Astrocyte of the spinal cord (primary cell): ENCODE measurements around the gene ACVR2B.
A peak's percentile ranks its signal among the peaks of the same experiment; 100 is the strongest.

Experiments
- DNase-seq: peaks from one replicate; pipeline ENCODE4 v3.0.0; 2011; ENCODE audit warnings: low read depth, low spot score
- H3K4me3 ChIP-seq: 2 replicates; pipeline ENCODE4 v1.5.1; 2011; ENCODE audit warnings: low read depth, mild to moderate bottlenecking, low read length, moderate library complexity
- in situ Hi-C: cut with HindIII; loops from 2 replicates; pipeline ENCODE4 v1.10.0; 2017; ENCODE audit warnings: low sequenced_read_pairs
- TF ChIP-seq, protein P1 (sequence below): IDR thresholded peaks from 2 replicates; pipeline ENCODE4 v1.5.1; 2012; ENCODE audit warnings: low read depth, mild to moderate bottlenecking, low read length, inconsistent platforms

The ACVR2B gene

DNA sequence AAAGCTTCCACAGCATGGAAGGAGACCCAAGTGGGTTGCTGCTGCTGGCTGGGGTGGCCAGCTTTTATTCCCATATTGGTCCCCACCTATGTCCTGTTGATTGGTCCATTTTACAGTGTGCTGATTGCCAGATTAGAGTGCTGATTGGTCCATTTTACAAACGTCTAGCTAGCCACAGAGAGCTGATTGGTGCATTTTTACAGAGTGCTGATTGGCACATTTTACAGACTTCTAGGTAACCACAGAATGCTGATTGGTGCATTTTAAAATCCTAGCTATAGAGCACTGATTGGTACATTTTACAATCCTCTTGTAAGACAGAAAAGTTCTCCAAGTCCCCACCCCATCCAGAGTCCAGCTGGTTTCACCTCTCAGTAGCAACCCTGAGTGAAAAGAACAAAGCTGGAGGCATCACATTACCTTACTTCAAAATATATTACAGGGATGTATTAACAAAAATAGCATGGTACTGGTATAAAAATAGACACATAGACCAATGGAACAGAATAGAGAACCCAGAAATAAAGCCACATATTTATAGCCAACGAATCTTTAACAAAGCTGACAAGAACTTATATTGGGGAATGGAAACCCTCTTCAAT lies 7.5 kb upstream of the ACVR2B start:
- in situ Hi-C loops = no loop called here
- TF ChIP-seq, protein P1, sequence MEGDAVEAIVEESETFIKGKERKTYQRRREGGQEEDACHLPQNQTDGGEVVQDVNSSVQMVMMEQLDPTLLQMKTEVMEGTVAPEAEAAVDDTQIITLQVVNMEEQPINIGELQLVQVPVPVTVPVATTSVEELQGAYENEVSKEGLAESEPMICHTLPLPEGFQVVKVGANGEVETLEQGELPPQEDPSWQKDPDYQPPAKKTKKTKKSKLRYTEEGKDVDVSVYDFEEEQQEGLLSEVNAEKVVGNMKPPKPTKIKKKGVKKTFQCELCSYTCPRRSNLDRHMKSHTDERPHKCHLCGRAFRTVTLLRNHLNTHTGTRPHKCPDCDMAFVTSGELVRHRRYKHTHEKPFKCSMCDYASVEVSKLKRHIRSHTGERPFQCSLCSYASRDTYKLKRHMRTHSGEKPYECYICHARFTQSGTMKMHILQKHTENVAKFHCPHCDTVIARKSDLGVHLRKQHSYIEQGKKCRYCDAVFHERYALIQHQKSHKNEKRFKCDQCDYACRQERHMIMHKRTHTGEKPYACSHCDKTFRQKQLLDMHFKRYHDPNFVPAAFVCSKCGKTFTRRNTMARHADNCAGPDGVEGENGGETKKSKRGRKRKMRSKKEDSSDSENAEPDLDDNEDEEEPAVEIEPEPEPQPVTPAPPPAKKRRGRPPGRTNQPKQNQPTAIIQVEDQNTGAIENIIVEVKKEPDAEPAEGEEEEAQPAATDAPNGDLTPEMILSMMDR = no peak

DNA sequence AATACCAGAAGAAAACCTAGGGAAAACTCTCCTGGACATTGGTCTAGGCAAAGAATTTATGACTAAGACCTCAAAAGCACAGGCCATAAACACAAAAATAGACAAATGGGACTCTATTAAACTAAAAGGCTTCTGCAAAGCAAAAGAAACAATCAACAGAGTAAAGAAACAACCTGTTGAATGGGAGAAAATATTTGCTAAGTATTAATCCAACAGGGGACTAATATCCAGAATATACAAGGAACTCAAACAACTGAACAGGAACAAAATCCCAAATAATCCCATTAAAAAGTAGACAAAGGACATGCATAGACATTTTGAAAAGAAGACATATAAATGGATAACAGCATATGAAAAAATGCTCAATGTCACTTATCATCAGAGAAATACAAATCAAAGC lies 6.9 kb upstream of the ACVR2B start:
- DNase-seq = no peak
- TF ChIP-seq, protein P1 = no peak
- in situ Hi-C loops = no loop called here
- no peak overlapping the region for H3K4me3 ChIP-seq

More for the DNA sequence above, 7.5 kb upstream of the ACVR2B start:
- DNase-seq = no peak
- no peak overlapping the region for H3K4me3 ChIP-seq

DNA sequence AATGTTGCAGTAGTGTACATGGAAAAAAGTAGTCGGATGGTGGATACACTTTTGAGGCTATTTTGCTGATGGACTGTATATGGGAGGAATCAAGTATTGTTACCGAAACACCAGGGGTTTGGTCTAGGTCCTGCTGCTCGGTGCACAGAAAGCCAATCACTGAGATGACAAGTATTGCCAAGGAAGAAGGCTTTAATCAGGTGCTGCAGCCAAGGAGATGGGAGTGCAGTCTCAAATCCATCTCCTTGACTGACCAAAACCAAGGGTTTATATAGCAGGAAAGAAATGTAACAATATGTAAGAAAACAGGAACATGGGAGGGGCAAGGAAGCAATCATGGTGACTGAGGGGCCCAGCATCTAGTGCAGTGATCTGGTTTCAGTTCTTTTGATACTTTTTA lies 2.8 kb upstream of the ACVR2B start:
- DNase-seq = no peak
- TF ChIP-seq, protein P1 = no peak
- H3K4me3 ChIP-seq = no peak overlapping the region
- in situ Hi-C loops = no loop called here

DNA sequence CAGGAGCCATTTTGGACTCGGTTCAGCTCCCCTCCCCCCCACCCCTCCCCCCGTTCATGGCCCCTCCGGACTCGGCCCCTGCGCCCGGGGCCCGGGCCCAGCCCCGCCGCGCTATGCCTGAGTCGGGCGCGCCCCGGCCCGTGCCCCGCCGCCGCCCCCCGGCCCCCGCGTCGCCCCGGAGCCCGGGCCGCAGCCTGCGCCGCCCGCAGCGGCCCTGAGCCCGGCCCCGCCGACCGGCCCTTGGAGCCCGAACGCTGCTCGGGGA lies 155 bp downstream of the ACVR2B start:
- no peak for DNase-seq
- TF ChIP-seq, protein P1 = no peak
- in situ Hi-C loops = no loop called here
- peak overlapping the region; percentile 67 for H3K4me3 ChIP-seq

DNA sequence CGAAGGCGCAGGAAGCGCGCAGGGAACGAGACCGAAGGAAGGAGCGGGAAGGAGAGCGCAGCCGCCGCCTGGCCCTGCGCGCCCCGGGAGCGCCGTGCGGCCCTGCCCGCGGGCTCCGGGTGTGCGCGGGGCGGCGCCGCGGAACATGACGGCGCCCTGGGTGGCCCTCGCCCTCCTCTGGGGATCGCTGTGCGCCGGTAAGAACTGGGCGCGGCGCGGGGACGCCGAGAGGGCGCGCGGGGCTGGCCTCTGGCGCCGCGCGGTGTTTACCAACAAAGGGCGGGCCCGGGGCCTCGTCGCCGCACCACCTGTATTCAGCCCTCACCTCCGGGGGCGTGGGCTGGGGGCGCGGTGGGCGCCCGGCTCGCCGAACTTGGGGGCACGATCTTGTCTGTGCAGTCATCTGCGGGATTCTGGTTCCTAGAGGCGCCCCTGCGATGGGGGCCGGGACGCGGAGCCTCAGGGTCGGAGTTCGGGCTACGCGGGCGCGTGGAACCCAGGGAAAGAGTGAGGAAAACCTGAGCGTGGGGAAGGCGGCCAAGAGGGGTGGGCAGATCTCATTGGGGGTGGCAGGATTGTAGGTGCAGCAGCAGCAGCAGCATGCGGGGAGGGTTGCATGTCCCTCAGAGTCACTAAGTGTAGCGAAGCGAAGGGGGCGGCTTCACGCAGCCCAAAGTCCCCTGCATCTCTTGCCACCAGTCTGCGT lies 641 bp downstream of the ACVR2B start:
- peak overlapping the region; percentile 67 for H3K4me3 ChIP-seq
- in situ Hi-C loops = no loop called here
- TF ChIP-seq, protein P1 = no peak
- DNase-seq = peak; percentile 5

DNA sequence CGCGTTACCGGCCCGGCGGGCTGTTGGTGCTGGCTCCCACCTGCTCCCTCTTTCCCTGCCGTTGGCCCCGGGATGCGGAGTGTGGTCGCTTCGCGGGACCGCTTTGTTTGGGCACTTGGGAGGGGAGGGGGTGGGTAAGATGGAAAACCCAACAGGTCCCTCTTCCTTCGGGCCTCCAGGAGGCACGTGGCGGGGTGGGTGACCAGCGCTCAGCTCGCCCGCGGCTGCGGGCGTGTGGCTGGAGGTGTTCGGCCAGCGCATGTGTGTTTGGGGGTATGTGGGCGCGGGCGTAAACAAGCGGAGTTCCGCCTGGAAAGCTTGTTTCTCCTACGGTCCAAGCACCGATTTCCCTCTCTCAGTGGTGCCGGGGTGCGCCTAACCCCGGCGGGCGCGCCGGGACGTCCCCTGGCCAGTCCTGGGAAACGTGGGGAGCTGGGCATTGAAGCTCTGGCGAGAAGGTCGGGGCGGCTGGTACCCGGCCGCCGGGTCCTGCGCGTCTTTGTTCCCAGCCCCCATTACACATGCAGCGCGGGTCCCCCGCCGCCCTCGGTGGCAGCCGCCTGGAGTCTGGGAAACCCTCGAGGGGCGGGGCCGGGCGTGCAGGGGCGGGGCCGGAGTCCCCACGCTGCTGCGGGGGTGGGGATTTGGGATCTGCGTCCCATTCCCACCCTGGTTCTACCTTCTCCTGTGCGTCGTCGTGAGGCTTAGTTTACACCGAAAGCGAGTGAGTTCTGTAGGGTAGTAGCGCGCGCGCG lies 1.4 kb downstream of the ACVR2B start:
- TF ChIP-seq, protein P1 = no peak
- DNase-seq = peak; percentile 24
- peak overlapping the region; percentile 67 for H3K4me3 ChIP-seq
- in situ Hi-C loops = no loop called here
